T47D (cell line): ENCODE results near the gene ATRNL1.

Source experiments
- DNase-seq, 2 experiments: peaks; one replicate each; pipeline versions ENCODE4 v3.0.0 to v3.0.0-alpha.2; 2011 to 2012; ENCODE audit warnings: low read depth in 1 of 2, low spot score in 1 of 2
- JUND ChIP-seq: IDR thresholded peaks from 2 replicates; pipeline ENCODE4 v1.6.1; 2012; ENCODE audit warnings: low read depth
- in situ Hi-C: cut with HindIII; loops from 2 replicates; pipeline ENCODE4 v1.10.0; 2016; ENCODE audit warnings: low sequenced_read_pairs, low pct_unique_long_range_greater_than_20kb

The ATRNL1 gene, protein sequence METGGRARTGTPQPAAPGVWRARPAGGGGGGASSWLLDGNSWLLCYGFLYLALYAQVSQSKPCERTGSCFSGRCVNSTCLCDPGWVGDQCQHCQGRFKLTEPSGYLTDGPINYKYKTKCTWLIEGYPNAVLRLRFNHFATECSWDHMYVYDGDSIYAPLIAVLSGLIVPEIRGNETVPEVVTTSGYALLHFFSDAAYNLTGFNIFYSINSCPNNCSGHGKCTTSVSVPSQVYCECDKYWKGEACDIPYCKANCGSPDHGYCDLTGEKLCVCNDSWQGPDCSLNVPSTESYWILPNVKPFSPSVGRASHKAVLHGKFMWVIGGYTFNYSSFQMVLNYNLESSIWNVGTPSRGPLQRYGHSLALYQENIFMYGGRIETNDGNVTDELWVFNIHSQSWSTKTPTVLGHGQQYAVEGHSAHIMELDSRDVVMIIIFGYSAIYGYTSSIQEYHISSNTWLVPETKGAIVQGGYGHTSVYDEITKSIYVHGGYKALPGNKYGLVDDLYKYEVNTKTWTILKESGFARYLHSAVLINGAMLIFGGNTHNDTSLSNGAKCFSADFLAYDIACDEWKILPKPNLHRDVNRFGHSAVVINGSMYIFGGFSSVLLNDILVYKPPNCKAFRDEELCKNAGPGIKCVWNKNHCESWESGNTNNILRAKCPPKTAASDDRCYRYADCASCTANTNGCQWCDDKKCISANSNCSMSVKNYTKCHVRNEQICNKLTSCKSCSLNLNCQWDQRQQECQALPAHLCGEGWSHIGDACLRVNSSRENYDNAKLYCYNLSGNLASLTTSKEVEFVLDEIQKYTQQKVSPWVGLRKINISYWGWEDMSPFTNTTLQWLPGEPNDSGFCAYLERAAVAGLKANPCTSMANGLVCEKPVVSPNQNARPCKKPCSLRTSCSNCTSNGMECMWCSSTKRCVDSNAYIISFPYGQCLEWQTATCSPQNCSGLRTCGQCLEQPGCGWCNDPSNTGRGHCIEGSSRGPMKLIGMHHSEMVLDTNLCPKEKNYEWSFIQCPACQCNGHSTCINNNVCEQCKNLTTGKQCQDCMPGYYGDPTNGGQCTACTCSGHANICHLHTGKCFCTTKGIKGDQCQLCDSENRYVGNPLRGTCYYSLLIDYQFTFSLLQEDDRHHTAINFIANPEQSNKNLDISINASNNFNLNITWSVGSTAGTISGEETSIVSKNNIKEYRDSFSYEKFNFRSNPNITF (N-terminal part only)

DNA sequence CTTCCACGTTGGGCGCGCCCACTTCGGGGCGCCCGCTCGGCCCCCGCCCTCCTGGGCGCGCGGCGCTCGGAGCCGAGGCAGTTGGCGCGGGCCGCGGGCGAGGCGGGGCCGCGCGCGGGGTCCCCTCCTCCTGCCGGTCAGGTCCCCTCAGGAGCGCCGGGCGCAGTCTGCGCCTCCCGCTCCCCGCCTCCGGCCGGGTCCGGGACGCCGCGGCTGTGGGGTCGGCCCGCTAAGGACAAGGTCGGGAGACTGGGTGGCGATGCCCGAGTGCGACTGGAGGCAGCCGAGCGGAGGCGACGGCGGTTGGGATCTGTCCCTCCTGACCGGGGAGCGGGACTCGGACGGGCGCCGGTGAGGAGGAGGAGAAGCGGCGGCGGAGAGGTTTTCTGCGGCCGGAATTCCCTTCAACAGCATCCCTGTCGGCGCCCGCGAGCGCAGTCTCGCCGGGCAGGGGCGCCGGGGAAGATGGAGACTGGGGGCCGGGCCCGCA lies at the start of gene ATRNL1:
Gene ATRNL1 (plus strand): TSS at position 80 of the 490 bp plus-strand sequence. CDS start 386 bp downstream, at position 466.
- DNase-seq, result peak; percentile 21 to 24
- no peak for TF ChIP-seq JUND
- in situ Hi-C loops, result no loop called here

DNA sequence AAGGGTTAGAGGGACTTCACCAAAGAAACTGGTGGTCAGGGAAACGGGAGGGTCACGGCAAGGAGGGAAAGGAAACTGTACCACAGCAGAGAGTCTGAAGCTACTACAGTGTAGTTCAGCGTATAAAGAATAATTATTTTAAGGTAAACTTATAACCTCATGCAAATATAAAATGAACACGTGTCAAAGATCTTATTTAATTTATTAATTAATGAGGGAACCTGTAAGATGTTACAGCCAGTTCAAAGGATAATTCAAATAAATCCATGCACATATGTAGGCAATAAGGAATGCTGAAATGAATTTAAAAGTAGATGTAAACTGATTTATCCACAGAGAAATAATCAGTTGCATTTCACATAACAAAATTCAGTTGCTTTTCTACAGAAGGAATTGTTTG lies 49.4 kb upstream of the ATRNL1 start:
- TF ChIP-seq JUND, result no peak
- DNase-seq, result no peak
- in situ Hi-C loops, result no loop called here

DNA sequence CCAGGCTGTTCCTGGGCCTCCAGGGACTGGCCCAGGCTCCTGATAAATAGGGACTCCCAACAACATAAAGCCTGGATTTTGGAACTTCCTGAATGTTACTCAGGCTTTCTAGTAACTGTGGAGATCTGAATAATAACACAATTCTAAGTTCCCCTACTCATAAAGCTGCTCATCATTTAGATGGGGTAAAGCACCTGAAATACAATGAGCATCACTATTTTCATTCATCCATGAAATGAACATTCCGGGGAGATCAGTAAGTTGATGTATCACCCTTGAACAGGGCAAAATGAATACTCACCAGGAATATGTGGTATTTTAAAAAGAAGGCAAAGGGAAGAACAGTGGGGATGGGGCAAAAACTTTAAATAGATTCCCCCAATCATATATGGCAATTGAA lies 48.3 kb upstream of the ATRNL1 start:
- DNase-seq, result no peak
- TF ChIP-seq JUND, result no peak
- in situ Hi-C loops, result no loop called here

DNA sequence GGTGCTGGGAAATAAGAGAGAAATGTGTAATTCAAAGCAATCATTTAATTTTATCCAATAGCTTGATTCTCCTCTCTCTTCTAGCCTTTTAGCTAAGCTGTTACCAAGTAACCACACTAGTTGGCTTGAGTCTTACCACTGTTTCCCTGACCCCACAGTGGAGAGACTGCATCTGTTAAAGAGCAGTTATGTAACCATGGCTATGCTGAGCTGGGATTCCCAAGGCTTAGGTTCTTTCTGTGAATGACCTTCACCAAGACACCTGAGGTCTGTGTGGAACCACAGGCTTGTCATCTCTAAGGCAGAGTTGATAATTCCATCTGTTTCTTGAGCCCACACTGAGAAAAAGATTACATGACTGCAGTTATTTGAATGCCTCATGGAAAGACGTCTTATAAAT lies 47.7 kb upstream of the ATRNL1 start:
- in situ Hi-C loops, result no loop called here
- no peak for TF ChIP-seq JUND

DNA sequence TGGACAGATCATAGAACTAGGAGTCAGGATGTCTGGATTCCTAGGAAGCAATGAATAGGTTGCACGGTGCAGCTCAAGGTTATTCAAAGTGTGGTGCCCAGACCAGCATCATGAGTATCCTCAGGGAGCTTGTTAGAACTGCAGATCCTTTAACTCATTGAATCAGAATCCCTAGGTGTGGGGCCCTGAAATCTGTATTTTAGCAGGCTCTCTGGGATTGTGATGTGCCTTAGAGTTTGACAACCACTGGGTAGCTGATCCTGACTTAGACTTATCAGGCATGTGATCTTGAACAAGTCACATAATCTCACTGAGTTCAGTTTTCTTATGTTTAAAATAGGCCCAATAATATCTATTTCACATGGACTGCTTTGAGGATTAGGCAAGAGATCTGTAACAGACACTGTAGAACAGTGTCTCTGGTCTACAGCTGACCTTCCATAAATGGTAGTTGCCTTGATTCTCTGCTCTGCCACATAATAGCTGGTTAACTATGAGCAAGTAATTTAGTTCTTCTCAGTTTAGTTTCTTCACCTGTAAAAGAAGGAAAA lies 46.4 kb upstream of the ATRNL1 start:
- no peak for TF ChIP-seq JUND
- in situ Hi-C loops, result no loop called here
- no peak for DNase-seq

More for the DNA sequence above, 47.7 kb upstream of the ATRNL1 start:
- no peak for DNase-seq

DNA sequence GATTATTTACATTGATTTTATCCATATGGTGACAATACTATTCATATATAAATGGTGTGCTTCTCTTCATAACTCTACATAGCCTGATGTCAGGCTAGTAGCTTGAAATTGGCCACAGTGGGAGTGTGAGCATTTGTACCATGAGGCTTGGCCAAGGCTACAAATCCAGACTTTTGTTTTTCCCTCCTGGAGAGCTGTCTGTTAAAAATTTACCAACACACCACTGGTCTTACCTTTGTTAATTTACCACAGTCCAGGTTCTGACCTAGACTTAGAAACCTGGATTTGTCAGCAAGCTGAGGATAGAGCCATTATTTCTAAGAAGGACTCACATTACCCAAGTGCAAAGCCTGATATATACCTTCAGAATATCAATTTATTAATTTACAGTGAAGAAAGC lies 45.5 kb upstream of the ATRNL1 start:
- in situ Hi-C loops, result no loop called here
- TF ChIP-seq JUND, result no peak
- DNase-seq, result no peak

DNA sequence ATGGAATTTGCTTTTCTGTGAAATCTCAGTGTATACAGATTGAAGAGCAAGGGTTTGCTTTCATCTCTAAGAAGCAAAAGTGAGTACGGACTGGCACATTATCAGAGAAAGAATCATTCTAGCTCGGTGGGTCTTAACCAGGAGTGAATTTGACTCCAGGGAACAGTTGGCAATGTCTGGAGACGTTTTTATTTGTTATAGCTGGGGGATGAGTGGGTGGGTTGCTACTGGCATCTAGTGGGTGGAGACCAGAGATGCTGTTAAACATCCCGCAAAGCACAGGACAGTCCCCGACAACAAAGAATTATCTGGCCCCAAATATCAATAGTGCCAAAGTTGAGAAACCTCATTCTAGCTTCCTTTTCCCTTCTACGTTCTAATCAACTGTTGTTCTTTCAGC lies 43.8 kb upstream of the ATRNL1 start:
- DNase-seq, result no peak
- TF ChIP-seq JUND, result no peak
- in situ Hi-C loops, result no loop called here

DNA sequence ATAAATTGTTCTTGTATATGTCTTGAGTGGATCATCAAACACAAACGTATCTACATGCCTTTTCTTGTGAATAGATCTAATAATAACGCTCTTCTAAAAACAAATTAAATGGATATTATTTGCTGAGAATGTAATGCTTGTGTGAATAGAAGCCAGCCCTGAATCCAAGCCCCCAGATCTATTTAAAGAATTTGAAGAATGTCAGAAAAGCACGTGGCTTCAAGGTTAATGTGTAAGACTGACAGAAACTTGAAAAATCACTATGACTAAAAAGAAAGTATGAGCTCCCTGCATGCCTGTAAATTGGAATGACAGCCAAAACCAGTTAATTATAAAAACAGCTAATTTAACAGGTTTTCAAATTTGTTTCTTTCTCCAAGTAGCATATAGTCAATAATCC lies 43.2 kb upstream of the ATRNL1 start:
- DNase-seq, result no peak
- in situ Hi-C loops, result no loop called here
- TF ChIP-seq JUND, result no peak

DNA sequence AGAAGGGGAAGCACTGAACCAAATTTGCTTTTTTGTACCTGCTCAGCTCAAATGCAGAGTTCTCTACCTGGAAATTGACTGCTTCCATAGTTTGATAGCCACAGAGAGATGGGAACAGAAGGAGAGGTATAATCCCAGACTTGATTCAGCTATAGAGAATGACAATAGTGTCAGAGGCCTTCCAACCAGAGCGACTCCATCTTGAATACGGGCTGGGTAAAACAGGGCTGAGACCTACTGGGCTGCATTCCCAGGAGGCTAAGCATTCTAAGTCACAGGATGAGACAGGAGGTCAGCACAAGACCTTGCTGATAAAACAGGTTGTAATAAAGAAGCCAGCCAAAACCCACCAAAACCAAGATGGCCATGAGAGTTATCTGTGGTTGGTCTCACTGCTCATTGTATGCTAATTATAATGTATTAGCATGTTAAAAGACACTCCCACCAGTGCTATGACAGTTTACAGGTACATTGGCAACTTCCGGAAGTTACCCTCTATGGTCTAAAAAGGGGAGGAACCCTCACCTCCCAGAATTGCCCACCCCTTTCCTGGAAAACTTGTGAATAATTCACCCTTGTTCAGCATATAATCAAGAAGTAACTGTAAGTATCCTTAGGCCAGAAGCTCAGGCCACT lies 42.7 kb upstream of the ATRNL1 start:
- TF ChIP-seq JUND, result no peak
- in situ Hi-C loops, result no loop called here
- DNase-seq, result no peak

DNA sequence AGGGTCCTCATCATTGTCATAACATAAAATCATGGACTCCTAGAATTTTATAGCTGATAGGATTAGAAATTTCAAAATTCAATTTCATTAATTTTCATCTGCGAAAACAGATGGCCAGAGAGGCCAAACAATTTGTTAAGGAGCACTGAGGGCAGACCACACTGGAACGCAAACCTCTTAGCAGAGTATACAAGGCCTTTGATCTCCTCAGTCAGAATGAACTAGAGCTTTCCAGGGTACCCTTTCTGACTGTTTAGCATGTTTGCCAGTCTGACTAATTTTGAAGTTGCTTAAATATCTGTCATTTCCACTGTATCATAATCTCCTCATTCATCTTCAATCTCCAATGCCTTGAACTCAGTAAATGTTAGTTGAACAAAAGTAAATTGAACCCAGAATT lies 41.9 kb upstream of the ATRNL1 start:
- TF ChIP-seq JUND, result no peak
- no peak for DNase-seq
- in situ Hi-C loops, result no loop called here

DNA sequence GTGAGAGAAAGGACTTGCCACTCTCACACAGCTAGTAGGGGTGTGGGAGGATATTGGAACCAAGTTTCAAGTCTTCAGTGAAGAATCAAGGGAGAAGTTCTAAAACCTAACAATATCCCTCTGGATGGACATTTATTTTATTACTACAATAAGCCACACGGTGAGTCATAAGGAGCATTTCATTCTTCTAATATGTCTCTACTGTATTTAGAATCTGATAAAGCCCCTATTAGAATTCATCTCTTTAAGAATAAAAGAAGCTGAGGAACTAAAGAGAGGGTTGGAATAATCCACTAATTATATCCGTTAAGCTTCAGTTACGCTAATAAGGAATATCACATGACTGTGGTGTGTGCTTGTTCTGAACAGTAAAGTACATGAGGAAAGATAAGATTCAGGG lies 40.9 kb upstream of the ATRNL1 start:
- no peak for DNase-seq
- TF ChIP-seq JUND, result no peak
- in situ Hi-C loops, result no loop called here

DNA sequence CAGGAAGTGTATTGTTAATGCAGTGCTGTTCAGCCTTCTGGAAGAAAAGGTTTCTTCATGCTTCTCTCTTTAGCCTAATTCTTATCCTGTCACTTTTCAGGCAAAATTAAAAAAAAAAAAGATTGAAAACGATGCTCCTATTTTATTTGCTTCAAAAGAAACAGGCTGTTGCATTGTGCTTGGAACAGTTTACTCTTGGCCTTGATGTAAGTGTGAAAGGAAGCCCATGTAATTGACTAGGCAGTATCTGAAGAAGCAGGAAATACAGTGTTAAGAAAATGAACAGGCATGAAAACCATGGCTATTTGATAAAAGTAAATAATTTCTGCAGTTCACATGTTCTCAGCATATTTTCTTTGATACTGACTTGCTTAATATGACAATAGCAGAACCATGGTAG lies 40.4 kb upstream of the ATRNL1 start:
- no peak for TF ChIP-seq JUND
- in situ Hi-C loops, result no loop called here
- DNase-seq, result no peak
